PFSK-1 (cell line): ENCODE measurements around the gene PRKN.

Experiments
- FOXP2 ChIP-seq: optimal IDR thresholded peaks from 2 replicates; pipeline ENCODE3; 2011; ENCODE audit warnings: borderline replicate concordance, control low read depth, inconsistent platforms; ENCODE audit not compliant: insufficient read depth; ENCODE audit errors: extremely low read length, extremely low read depth
- POLR2AphosphoS5 ChIP-seq: IDR thresholded peaks from 2 replicates; pipeline ENCODE4 v1.6.1; 2012; ENCODE audit warnings: low read depth, mild to moderate bottlenecking, control low read depth, low read length, moderate library complexity
- SIN3A ChIP-seq: IDR thresholded peaks from 2 replicates; pipeline ENCODE4 v1.6.1; 2012; ENCODE audit warnings: mild to moderate bottlenecking, low read length, moderate library complexity, borderline replicate concordance; ENCODE audit not compliant: insufficient read depth
- TAF1 ChIP-seq: IDR thresholded peaks from 2 replicates; pipeline ENCODE4 v1.6.1; 2012; ENCODE audit warnings: low read length, control low read depth, borderline replicate concordance; ENCODE audit not compliant: insufficient read depth
- TF ChIP-seq, protein P1 (sequence below), 2 experiments: IDR thresholded peaks; 2 replicates each; pipeline versions ENCODE4 v1.6.1 to v1.8.0; 2011 to 2012; ENCODE audit warnings: low read depth in 2 of 2, low read length in 2 of 2, control low read depth in 1 of 2, inconsistent platforms in 1 of 2, mild to moderate bottlenecking in 1 of 2, moderate library complexity in 1 of 2; ENCODE audit not compliant: insufficient read depth in 1 of 2

The PRKN gene

DNA sequence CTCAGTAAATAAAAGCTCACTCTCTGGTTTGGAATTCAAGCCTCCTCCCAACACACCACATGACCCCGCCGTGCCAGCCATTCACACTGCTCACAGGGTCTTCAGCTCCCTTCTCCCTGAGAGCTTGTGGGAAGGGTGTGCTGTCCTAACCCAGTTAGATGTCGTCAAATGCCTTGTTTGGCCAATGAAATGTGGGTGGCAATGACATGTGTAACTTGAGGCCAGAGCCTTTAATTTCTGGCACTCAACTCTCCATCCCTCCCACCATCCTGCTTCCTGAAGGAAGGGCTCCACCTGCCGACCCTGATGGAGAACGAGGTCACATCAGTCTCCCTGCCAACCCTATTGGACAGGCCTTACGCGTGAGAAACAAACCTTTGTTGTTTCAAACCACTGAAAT is 1229.2 kb downstream of the PRKN start:
- TF ChIP-seq SIN3A (no peak), POLR2AphosphoS5 (no peak), TAF1 (no peak), FOXP2 (no peak)
- TF ChIP-seq, protein P1, sequence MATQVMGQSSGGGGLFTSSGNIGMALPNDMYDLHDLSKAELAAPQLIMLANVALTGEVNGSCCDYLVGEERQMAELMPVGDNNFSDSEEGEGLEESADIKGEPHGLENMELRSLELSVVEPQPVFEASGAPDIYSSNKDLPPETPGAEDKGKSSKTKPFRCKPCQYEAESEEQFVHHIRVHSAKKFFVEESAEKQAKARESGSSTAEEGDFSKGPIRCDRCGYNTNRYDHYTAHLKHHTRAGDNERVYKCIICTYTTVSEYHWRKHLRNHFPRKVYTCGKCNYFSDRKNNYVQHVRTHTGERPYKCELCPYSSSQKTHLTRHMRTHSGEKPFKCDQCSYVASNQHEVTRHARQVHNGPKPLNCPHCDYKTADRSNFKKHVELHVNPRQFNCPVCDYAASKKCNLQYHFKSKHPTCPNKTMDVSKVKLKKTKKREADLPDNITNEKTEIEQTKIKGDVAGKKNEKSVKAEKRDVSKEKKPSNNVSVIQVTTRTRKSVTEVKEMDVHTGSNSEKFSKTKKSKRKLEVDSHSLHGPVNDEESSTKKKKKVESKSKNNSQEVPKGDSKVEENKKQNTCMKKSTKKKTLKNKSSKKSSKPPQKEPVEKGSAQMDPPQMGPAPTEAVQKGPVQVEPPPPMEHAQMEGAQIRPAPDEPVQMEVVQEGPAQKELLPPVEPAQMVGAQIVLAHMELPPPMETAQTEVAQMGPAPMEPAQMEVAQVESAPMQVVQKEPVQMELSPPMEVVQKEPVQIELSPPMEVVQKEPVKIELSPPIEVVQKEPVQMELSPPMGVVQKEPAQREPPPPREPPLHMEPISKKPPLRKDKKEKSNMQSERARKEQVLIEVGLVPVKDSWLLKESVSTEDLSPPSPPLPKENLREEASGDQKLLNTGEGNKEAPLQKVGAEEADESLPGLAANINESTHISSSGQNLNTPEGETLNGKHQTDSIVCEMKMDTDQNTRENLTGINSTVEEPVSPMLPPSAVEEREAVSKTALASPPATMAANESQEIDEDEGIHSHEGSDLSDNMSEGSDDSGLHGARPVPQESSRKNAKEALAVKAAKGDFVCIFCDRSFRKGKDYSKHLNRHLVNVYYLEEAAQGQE (IDR thresholded peaks at IDR 0.05; ENCODE audit: insufficient read depth in 1 of 2, low read depth in 2 of 2, low read length in 2 of 2) = no peak

DNA sequence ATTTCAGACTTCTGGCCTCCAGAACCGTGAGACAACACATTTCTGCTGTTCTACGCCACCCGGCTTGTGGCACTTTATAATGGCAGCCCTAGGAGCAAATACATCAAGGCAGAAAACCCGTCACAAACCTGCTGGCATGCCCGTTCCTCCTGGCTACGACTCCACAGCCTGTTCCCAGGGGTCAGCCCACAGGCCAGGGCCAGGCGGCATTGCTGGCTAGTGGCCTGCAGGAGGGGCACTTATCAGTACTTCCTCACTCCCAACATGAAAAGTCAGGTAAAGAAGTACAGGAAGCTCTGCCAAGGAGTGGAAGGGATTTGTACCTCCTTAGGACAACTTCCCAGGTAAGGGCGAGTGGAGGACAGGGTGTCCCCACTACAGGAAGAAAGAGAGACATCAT is 1230.6 kb downstream of the PRKN start:
- TF ChIP-seq POLR2AphosphoS5 = no peak
- no peak for TF ChIP-seq TAF1
- no peak for TF ChIP-seq FOXP2
- TF ChIP-seq SIN3A = no peak
- TF ChIP-seq, protein P1 (IDR thresholded peaks at IDR 0.05; ENCODE audit: insufficient read depth in 1 of 2, low read depth in 2 of 2, low read length in 2 of 2) = no peak

DNA sequence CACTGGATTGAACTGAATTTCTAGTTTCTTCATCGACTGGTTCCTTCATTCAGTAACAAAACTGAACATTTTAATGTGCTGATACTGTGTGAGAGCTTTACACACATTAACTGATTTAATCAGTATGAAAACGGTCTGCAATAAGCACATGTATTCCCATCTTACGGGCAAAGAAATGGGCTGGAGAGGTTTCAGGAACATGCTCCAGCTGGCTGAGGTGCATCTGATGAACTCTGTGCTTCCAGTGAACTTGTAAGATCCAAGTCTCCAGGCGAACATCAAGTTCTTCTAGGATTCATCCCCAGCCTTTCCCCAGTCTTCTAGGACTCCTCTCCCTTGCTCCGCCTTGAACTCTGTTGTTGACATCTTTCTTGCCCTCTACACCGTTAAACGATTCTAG is 1233.0 kb downstream of the PRKN start:
- TF ChIP-seq POLR2AphosphoS5 (no peak), FOXP2 (no peak), TAF1 (no peak), SIN3A (no peak)
- TF ChIP-seq, protein P1 (IDR thresholded peaks at IDR 0.05; ENCODE audit: insufficient read depth in 1 of 2, low read depth in 2 of 2, low read length in 2 of 2) = no peak

DNA sequence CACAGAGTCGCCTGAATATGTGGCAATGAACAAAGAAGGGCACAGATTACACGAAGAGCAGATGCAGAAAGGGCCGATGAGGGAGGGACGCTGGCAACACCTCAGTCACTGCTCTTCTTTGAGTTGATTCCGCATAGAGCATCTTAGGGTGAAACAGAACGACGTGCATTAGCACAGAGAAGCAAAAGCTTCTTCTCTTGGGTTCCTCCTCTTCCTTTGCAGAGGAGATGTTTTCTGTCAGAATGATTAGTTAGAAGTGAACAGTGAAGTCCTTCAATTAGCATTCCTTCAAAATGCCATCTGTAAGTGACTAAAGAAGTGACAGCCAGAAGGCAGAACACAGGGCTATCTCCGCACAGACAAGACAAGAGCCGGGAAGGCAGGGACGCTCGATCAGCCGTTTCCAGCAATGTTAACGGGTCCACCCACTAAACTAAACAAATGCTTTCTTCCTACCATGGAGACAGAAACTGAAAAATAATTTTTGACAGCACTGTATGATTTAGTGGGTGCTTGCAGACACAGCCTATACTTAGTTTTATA is 1233.9 kb downstream of the PRKN start:
- TF ChIP-seq TAF1 = no peak
- TF ChIP-seq FOXP2 = no peak
- no peak for TF ChIP-seq SIN3A
- TF ChIP-seq POLR2AphosphoS5 = no peak
- TF ChIP-seq, protein P1 (IDR thresholded peaks at IDR 0.05; ENCODE audit: insufficient read depth in 1 of 2, low read depth in 2 of 2, low read length in 2 of 2) = no peak
